ENCODE measurements around the gene RPS6KA4.

Gene RPS6KA4

GRCh38 chr11:64419257-64419790 lies 60.4 kb downstream of the RPS6KA4 start:
- DNase-seq (ENCODE audit: low spot score): no peak

GRCh38 chr11:64419818-64420485 lies 61.0 kb downstream of the RPS6KA4 start:
- no peak for DNase-seq (ENCODE audit: low spot score)
